ENCODE measurements around the gene CEND1.

GRCh38 chr11:774873-775592, 14.9 kb downstream of the CEND1 start:
- TF ChIP-seq CTCF (IDR thresholded peaks at IDR 0.05) (no peak), EP300 (IDR thresholded peaks at IDR 0.05) (no peak), POLR2A (IDR thresholded peaks at IDR 0.05) (no peak)

All from tibial nerve (tissue), 4 donors.